ENCODE data around the gene CTPS2. TPM values are rescaled to one million over a fixed set of nuclear protein-coding genes. Genes with fewer than 3 reads are reported as not detected.

The CTPS2 gene
- total RNA-seq, 1 experiment from 2014 or later = 25.0 TPM

DNA sequence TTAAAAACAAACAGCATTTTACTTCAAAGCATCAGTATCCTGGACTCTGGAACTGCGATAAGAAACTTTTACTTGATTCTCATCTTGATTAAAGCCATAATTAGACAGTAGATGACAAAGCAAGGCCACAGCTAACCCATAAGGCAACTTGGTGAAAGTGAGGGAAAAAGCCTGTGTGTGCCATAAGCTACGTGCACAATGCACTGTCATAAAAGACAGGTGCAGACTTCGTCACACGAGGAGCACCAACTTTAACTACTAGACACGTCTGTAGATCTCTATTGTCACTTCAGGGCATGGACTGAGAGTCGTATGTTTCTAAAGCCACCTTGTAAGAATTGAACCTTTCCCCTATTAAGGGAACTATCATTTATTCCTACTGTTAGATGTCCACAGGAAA is 13.1 kb downstream of the CTPS2 start:
- DNase-seq (no peak), ATAC-seq (no peak)
- POLR2A ChIA-PET (ENCODE audit: unreplicated experiment) = no interaction called here
- no peaks in the 10 kb centered on the region for H3F3A ChIP-seq (ENCODE audit: low read length, unreplicated experiment)
- H3K79me2 ChIP-seq (ENCODE audit: low read length) = no peaks in the 10 kb centered on the region
- H3K36me3 ChIP-seq (ENCODE audit: low read depth, low read length) = peaks cover 4% of the 10 kb centered on the region; the same call in 1 of the 2 replicates
- TF ChIP-seq, protein P1, sequence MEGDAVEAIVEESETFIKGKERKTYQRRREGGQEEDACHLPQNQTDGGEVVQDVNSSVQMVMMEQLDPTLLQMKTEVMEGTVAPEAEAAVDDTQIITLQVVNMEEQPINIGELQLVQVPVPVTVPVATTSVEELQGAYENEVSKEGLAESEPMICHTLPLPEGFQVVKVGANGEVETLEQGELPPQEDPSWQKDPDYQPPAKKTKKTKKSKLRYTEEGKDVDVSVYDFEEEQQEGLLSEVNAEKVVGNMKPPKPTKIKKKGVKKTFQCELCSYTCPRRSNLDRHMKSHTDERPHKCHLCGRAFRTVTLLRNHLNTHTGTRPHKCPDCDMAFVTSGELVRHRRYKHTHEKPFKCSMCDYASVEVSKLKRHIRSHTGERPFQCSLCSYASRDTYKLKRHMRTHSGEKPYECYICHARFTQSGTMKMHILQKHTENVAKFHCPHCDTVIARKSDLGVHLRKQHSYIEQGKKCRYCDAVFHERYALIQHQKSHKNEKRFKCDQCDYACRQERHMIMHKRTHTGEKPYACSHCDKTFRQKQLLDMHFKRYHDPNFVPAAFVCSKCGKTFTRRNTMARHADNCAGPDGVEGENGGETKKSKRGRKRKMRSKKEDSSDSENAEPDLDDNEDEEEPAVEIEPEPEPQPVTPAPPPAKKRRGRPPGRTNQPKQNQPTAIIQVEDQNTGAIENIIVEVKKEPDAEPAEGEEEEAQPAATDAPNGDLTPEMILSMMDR (conservative IDR thresholded peaks at IDR 0.05; ENCODE audit: low read depth, low read length) = no peak
- TF ChIP-seq EZH2phosphoT487 (IDR thresholded peaks at IDR 0.05; ENCODE audit: borderline replicate concordance, low read length) (no peak), EZH2 (IDR thresholded peaks at IDR 0.05; ENCODE audit: low read length, unreplicated experiment) (no peak)
- no peak overlapping the region for H2AFZ ChIP-seq (ENCODE audit: low read length)
- no peaks in the 10 kb centered on the region for H3K9me3 ChIP-seq (ENCODE audit: low read length)
- H4K20me1 ChIP-seq (ENCODE audit: low read length) = no peaks in the 10 kb centered on the region
- no peaks in the 10 kb centered on the region for H3K27me3 ChIP-seq (ENCODE audit: low read length)
- BruUV-seq (replicated peaks) = no TSS peak
- CTCF ChIA-PET = no interaction called here
- intact Hi-C loops (cut with micrococcal nuclease) = no loop called here
- no peaks in the 10 kb centered on the region for H3K9me2 ChIP-seq (replicated peaks; ENCODE audit: low read length)
- no peak overlapping the region for H3K4me3 ChIP-seq (ENCODE audit: low read length)
- no peak overlapping the region for H3K27ac ChIP-seq (ENCODE audit: low read length)
- no peak overlapping the region for H3K4me2 ChIP-seq (ENCODE audit: low read length)
- no peak overlapping the region for H3K9ac ChIP-seq (ENCODE audit: low read length)
- no peaks in the 10 kb centered on the region for H3K4me1 ChIP-seq (ENCODE audit: insufficient read depth, low read length)

DNA sequence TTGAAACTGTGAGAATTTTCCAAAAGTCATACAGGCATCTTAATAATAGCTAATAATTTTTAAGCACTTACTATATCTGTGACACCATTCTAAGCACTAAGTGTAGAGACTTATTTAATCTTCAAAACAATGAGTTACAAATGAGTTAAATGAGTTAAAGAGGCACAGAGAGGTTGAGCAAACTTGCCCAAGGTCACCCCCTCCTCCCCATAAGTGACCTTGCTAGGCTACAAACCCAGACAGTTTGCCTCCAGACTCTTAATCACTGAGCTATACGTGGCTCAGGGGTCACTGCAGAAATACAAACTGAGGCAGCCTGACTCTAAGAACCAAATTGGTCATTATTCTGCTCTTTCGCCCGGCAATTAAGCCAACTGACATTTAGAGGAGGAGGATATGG is 15.5 kb downstream of the CTPS2 start:
- ATAC-seq (no peak), DNase-seq (no peak)
- Histone ChIP-seq H3K9me3 (ENCODE audit: low read length) (no peaks in the 10 kb centered on the region), H3K9ac (ENCODE audit: low read length) (no peak overlapping the region), H3K4me1 (ENCODE audit: insufficient read depth, low read length) (no peaks in the 10 kb centered on the region), H3F3A (ENCODE audit: low read length, unreplicated experiment) (no peaks in the 10 kb centered on the region), H3K9me2 (replicated peaks; ENCODE audit: low read length) (no peaks in the 10 kb centered on the region), H3K4me3 (ENCODE audit: low read length) (no peak overlapping the region), H3K4me2 (ENCODE audit: low read length) (no peak overlapping the region), H3K27ac (ENCODE audit: low read length) (no peak overlapping the region), H3K36me3 (ENCODE audit: low read depth, low read length) (peaks cover 4% of the 10 kb centered on the region; the same call in 1 of the 2 replicates), H3K79me2 (ENCODE audit: low read length) (no peaks in the 10 kb centered on the region), H3K27me3 (ENCODE audit: low read length) (no peaks in the 10 kb centered on the region), H4K20me1 (ENCODE audit: low read length) (no peaks in the 10 kb centered on the region), H2AFZ (ENCODE audit: low read length) (no peak overlapping the region)
- no TSS peak for BruUV-seq (replicated peaks)
- CTCF ChIA-PET = no interaction called here
- intact Hi-C loops (cut with micrococcal nuclease) = no loop called here
- POLR2A ChIA-PET (ENCODE audit: unreplicated experiment) = no interaction called here
- TF ChIP-seq, protein P1 (conservative IDR thresholded peaks at IDR 0.05; ENCODE audit: low read depth, low read length) = no peak
- TF ChIP-seq EZH2 (IDR thresholded peaks at IDR 0.05; ENCODE audit: low read length, unreplicated experiment) (no peak), EZH2phosphoT487 (IDR thresholded peaks at IDR 0.05; ENCODE audit: borderline replicate concordance, low read length) (no peak)

DNA sequence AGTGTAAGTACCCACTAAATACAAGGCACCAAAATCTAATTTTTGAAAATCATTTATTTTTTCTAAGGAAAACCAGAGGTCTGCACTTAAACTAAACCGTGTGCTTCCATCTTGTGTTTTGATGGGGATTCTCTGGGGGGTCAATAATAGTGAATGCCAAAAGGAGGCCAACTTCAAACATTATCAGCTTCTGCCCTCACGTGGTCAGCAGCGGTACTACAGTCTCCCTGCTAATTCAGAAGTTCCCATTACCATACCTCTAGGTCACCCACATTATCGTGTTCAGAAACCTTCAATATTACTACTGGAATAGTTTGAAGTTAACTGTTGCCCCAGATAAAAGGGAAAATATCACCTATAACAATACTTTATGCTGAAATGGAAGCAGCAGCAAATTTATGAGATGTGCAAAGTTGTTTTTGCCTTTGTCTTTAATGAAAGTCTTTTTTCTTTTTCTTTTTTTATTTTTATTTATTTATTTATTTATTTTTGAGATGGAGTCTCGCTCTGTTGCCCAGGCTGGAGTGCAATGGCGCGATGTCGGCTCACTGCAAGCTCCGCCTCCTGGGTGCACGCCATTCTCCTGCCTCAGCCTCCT is 17.3 kb downstream of the CTPS2 start:
- CTCF ChIA-PET = interaction anchor here (0.6 kb wide), 1 partner anchor 902 kb away, joined by 4 read pairs; no protein-coding TSS in a partner anchor

More for the DNA sequence above, 17.3 kb downstream of the CTPS2 start:
- Histone ChIP-seq H3K36me3 (ENCODE audit: low read depth, low read length) (peaks cover 4% of the 10 kb centered on the region; the same call in 1 of the 2 replicates), H3K4me1 (ENCODE audit: insufficient read depth, low read length) (no peaks in the 10 kb centered on the region), H3K27me3 (ENCODE audit: low read length) (no peaks in the 10 kb centered on the region), H3K4me3 (ENCODE audit: low read length) (no peak overlapping the region), H3K9ac (ENCODE audit: low read length) (no peak overlapping the region), H2AFZ (ENCODE audit: low read length) (no peak overlapping the region), H3K27ac (ENCODE audit: low read length) (no peak overlapping the region), H3K79me2 (ENCODE audit: low read length) (no peaks in the 10 kb centered on the region), H3K9me2 (replicated peaks; ENCODE audit: low read length) (no peaks in the 10 kb centered on the region), H3K9me3 (ENCODE audit: low read length) (no peaks in the 10 kb centered on the region), H4K20me1 (ENCODE audit: low read length) (no peaks in the 10 kb centered on the region), H3K4me2 (ENCODE audit: low read length) (no peak overlapping the region), H3F3A (ENCODE audit: low read length, unreplicated experiment) (no peaks in the 10 kb centered on the region)
- POLR2A ChIA-PET (ENCODE audit: unreplicated experiment) = no interaction called here
- TF ChIP-seq, protein P1 (conservative IDR thresholded peaks at IDR 0.05; ENCODE audit: low read depth, low read length) = peak; percentile 85
- TF ChIP-seq EZH2 (IDR thresholded peaks at IDR 0.05; ENCODE audit: low read length, unreplicated experiment) = no peak
- TF ChIP-seq EZH2phosphoT487 (IDR thresholded peaks at IDR 0.05; ENCODE audit: borderline replicate concordance, low read length) = no peak
- peak; percentile 51 for ATAC-seq
- BruUV-seq (replicated peaks) = no TSS peak
- DNase-seq = peak; percentile 75
- intact Hi-C loops (cut with micrococcal nuclease) = loop anchor here (2.0 kb wide), 1 partner anchor 1008 kb away; no protein-coding TSS in a partner anchor
